Hindlimb muscle (tissue), 1 donor: ENCODE measurements around the gene TACC3. TPM values are rescaled to one million over a fixed set of nuclear protein-coding genes. Genes with fewer than 3 reads are reported as not detected.
"Not testable (repeated sequence)": the region's sequence is repeated elsewhere in the genome, so short reads cannot be mapped to it uniquely, and the experiment has no call there.

ENCODE experiments used
- DNase-seq: peaks from one replicate; pipeline ENCODE4 v3.0.0-alpha.2; 2013
- polyA plus RNA-seq: library from polyadenylated mRNA; unstranded; fragments of 120-200 nt; gene quantifications from one replicate; pipeline ENCODE4 v1.2.1, GENCODE V29; 2013; ENCODE audit not compliant: insufficient read length

Gene TACC3
- polyA plus RNA-seq: 27.9 TPM

DNA sequence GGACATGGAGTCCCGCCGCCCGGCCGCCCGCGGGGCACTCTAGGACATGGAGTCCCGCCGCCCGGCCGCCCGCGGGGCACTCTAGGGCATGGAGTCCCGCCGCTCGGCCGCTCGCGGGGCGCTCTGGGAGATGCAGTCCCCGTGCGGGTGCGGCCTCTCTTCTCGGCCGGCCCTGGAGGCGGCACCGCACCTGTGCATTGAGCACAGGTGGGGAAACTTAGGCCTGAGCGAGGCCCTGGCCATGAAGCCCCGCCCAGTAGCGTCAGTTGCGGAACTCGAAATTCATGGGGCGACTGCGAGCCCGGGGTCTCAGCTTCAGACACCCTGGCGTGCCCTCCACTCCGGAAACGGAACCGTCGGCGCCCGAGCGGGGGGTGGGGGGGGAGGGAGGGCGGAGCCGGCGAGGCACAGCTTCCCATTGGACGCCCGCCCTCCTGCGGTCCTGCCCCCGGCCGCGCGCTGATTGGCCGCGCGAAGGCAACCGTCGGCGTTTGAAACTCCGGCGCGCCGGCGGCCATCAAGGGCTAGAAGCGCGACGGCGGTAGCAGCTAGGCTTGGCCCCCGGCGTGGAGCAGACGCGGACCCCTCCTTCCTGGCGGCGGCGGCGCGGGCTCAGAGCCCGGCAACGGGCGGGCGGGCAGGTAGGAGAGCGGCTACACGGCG lies at the start of gene TACC3, which contains the start of gene TMEM129:
TSS of gene TACC3 (plus strand) at position 519 of the 663 bp plus-strand sequence. CDS start 1,901 bp downstream, outside the sequence.
TSS of gene TMEM129 (minus strand) at position 321 of the 663 bp plus-strand sequence. CDS start 486 bp downstream, outside the sequence.
- DNase-seq: peak; percentile 96

DNA sequence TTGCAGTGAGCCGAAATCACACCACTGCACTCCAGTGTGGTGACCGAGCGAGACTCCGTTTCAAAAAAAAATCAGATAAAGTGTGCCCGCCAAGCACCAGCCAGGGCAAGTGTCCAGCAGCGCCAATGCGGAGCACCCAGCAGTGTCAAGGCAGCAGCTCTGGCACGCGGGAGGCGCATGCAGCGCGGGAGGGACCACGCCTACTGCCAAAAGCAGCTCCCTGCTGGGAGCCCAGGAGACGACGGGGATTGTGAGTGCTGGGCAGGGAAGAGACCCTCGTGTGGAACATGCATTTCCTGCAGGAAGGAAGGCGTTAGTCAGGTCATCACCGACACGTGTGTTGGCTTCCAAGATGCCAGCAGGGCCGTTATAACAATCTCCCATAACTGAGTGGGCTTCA lies 47.6 kb upstream of the TACC3 start:
- DNase-seq: no peak

DNA sequence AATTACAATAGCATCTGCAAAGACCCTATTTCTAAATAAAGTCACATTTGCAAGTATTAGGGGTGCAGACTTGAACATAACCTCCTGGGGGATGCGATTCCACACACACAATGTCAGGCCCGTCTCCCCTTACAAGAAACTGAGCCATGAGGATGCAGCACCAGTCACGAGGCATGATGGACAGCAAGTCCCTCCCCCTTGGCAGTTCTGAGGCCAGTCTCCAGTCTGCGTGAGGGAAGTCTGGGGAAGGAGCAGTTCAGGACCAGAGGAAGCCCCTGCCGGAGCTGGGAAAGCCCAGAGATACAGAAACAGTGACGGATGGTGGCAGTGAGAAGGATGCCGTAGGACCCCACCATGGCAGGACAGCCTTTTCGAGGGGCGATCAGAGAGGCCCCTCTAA lies 46.6 kb upstream of the TACC3 start:
- DNase-seq: no peak

DNA sequence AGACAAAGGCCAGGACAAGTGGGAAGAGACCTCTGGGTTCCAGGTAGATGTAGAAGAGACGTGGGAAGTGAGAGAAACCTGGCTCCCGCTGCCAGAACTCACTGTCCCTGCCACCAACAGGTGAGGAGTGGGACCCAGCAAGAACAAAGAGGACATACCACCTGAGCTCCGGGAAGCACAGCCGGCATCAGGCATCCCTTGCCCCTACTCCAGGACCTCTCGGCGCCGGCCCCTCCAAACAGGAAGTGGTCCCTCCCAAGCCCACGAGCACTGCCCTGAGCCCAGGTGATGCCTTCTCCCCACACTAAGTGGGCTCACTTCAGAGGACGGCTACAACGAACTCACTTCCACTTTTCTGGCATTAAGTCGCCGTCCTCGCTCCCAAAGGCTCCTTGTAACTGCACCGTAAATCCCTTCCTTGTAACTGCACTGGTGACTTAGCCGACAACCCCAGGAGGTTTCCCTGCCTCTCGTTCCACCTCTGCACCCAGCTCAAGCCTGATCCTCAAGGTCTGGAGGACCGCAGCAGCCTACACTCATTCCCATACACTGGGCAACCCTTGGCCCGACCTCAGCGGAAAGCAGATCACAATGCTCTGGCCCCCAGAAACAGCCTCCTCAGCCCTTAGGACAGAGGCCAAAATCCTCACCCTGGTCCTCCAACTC lies 46.1 kb upstream of the TACC3 start:
- no peak for DNase-seq

DNA sequence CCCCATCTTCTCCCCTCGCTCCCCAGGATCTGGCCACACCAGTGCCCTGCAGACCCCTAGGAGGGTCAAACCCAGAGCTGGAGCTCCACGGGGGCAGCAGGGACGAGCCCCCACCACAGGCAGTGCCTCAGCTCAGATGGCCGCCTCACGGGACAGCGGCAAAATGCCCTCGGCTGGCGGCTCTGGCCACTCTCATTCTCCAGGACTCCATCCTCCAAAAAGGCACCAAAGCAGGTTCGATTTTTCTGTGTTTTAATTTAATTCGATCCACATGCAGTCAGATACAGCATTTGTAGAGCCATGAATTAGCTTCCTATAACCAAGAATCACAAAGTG lies 45.6 kb upstream of the TACC3 start:
- no peak for DNase-seq

DNA sequence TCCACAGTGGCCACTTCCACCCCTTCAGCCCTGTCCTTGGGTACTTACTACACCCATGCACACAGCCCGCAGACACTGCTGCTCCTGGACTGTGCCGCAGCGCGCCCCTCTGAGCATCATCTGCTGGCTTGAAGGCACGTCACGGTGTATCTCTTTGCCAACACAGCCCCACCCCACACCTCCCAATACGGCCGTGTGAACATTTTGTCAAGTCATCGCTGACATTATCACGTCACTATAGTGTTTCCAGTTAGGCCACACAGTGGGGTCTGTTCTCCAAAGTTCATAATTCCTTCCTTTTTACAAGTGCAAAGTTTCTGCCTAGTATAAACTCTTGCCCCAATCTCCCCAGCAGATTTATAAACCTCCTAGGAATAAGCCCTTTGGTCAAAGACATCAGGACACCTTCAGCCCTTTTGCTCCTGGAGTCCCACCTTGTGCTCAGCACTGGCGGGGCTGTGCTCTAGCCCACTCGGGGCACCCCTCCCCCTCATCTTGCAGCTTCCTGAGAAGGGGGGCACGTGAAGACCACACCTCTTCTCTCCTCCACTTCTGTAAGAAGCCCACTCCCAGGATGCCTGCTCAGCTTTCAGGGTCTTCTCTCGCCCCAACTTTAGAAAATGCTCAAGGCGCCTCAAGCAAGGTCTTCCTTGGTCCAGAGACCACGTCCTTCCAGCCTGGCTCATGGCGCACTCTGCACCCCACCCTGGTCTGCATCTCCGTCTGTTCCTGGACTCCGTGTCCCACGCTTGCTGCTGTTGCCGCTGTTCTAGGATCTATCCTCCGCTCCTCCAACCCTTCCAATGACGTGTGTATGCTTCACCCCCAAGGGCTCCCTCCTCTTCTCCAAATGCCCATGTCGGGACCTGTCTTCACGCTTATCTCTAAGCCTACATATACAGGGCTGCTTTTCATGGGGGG lies 44.5 kb upstream of the TACC3 start:
- DNase-seq: no peak

DNA sequence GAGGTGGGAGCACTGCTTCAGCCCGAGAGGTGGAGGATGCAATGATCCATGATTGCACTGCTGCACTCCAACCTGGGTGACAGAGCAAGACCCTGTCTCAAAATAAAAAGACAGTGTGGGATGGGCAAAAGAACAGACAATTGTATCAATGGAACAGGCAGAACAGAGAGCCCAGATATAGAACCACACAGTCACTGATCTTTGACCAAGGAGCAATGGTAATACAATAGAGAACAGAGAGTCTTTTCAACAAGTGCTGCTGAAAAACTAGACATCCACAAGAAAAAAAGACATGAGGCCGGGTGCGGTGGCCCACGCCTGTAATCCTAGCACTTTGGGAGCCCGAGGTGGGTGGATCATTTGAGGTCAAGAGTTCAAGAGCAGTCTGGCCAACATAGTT lies 43.1 kb upstream of the TACC3 start:
- no peak for DNase-seq

DNA sequence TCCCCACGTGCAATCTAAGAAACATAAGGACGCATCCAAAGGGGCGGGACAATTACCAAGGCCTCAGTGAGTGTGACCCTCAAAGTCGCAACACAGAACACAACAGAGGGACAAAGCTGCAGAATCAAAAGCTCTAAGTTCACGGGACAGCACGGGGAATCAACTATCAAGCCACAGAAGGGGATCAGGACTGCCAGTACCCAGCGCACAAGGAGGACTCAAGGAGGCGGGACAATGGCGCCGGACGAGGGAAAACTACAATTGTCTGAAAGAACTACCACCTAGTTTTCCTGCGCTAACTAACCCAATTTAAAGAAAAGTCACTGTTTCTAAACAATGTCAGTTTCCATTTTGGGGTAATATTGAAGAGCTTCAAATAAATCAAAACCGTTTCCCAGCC lies 38.5 kb upstream of the TACC3 start:
- no peak for DNase-seq

DNA sequence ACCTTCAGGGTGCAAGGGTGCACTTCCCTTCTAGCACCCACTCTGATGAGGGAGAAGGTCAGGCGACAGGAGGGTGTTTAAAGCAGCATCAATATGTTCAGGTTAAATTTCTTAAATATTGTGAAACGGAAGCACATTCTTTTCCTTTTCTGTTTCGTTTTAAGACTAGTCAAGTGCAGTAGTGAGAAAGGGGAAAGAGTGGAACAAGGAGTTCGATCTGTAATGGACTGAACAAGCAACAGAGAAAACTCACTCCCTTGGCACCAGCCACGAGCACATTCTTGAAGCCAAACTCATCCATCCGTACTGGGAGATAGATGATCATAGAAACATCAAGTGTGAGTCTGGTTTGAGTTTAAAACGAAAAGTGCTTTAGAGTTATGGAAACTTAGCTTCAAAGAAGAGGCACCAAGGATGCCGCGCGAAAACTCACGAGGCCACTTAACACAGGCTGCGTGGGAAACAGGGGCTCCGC lies 38.0 kb upstream of the TACC3 start:
- peak; percentile 33 for DNase-seq

DNA sequence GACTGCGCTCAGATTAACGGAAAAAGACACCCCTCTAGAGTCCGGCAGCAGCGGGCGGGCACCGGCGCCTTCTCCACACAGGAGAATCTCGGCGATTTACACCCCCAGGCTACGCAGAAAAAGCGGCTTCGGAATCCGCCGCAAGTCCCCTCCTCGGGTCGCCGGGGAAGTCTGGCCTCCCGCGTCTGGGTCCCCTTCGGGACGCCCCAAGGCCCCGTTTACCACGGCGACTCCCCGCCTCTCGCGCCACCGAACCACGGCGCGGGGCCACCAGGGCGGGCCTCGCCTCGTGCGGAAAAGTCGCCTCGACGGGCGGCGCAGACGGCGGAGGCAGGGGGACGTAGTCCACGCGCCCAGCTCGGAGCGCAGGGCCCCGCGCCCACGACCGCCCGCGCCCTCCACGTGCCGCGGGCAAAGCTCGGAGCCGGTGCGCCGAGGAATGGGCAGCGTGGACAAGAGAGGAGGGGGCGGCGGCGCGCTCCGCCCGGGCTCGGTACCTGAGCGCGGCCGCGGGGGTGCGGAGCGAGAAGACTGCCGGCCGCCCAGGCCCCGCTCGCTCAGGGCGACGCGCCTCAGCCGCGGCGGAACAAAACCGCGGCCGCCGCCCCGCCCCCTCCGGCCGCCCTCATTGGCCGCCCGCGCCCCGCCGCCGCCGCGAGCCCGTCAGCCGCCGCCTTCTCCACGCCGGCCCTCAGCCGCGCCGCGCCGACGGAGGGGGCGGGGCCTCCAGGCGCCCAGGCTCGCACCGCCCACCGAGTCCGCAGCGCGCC lies 37.4 kb upstream of the TACC3 start, which contains the start of gene FAM53A:
TSS of gene FAM53A (minus strand) at position 578 of the 770 bp plus-strand sequence. CDS start 15,572 bp downstream, outside the sequence.
- DNase-seq: peak; percentile 89

DNA sequence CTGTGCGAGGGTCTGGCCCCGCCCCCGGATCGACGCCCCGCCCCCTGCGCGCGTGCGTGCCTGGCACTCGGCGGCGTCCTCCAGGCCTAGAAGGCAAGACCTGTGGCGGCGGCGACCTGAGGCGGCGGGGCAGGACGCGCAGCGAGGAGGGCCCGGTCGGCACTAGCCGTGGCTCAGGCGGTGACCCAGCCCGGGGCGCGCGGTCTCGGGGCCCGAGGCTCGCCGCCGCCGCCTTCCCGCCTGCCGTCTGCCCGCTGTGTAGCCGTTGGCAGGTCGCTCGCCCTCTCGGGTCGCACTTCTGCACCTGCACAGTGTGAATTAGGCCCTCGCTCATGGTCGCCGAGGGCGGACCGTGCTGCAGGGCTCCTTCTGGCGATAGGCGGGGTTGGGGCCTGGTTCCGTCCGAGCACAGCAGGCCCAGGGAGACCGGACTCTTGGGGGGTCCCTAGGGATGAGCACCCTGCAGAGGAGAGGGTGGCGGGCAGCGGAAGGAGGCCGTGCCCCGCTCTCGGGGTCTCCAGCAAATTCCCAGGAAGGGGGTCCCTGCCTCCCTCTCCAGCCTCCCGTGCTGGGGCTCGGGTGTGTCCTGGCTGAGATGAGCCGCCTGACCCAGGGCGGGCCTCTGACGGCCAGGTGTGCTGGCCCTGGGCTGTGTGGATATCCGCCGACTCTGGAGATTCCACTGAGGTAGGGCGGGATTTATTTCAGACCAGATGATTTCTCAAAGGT lies 36.7 kb upstream of the TACC3 start:
- DNase-seq: no peak

DNA sequence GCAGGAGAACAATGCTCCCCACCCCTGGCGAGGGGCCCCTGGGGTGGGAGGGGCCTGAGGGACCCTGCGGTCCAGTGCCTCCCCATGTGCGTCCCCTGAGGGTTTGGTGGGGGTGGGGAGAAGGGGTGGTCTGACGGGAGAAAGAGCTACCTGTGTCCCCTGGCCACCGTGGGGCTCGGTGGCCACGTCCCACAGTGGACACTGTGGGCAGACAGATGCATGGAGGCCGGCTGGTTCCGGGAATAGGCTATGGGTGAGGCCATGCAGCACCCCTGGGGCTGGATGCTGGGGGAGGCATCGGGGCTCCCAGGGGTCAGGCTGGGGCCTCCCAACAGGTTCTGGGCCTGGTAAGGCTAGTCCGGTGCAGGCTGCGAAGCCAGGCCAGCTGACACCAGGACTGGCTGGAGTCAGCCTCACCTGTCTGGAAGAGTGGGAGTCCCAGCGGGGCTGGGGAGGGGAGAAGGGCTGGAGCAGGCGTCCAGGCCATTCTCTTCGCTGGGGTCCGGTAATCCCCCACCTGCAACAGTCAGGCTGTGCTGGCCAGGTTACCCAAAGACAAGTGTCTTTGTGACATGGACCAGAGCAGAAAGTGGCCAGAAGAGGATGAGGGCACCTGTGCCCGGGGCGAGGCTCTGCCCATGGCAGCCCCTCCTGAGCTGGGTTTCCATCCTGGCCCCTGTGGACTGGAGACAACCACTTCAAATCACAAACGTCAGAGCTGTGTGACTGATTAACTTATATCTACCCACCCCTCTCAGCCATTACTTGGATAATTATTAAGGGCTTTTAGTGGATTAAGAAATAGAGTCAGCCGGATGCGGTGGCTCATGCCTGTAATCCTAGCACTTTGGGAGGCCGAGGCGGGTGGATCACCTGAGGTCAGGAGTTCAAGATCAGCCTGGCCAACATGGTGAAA lies 35.8 kb upstream of the TACC3 start:
- DNase-seq: no peak

DNA sequence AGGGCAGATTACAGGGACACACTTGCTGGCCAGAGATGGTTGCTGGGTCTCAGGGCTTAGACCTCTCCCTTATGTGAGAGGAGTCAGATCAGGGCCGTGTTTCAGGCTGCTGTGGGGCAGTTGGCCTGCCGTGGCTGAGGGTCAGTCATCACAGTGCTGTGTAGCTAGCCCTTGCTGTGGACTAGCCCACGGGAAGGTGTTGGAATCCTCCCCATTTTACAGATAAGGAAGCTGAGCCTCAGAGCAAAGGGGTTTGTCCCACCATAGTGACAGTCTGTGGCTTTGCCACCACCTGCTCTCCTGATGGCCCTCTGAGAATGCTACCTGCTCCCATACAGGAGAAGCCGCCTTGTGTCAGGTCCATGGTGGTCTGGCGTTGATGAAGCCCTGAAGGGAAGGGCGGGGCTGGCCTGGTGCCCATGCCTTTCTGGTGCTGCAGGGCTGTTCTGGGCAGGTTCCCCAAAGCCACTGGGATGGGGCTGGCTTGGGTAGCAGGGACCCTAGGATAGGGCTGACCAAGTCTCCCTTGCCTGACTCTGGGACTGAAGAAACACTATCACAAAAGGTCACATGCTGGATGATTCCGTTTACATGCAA lies 34.8 kb upstream of the TACC3 start:
- DNase-seq: no peak

DNA sequence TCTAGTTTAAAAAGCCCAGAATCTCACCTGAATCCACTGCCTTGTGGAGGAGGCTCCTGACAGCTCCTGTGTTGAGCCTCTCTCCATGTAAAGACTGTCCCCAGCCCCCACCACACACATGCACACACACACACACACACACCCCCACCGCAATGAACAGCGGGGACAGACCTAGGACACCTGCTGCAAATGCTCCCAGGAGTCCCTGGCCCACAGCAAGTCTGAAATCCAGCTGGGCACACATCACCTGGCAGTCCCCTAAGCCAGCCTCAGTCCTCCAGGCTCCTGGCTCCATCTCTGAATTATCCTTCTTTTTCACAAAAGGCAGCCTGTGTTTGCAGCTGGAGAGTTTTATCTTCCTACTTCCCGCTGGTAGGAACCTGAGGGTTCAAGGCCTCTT lies 30.6 kb upstream of the TACC3 start:
- DNase-seq: no peak

DNA sequence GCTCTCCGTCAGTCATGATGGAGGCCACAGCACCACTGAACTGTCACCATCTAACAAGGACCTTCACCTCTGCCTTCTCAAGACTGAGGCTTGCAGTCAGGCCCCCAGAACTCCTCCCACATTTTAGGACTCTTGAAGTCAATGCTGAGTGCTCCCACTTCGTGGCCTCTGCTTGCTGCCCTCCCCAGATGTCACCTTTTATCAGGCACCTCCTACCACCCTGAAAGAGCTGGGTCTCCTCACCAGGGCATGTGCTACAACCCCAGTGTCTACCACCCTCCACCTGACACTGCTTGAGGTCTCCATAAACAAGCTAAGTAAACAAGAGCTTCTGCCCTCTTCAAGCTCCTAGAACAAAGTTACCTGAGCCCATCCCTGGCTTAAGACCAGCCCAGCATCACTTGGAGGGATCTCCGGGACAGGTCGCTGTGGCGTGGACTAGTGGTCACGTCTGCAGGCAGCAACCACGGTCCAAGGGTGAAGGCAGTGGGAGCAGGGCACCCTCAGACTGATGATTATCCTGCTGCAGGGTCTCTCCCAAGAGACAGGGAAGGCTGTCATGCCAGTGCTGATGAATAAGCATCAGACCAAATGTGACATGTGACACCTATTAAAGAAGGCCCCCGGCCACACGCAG lies 29.5 kb upstream of the TACC3 start:
- no peak for DNase-seq

DNA sequence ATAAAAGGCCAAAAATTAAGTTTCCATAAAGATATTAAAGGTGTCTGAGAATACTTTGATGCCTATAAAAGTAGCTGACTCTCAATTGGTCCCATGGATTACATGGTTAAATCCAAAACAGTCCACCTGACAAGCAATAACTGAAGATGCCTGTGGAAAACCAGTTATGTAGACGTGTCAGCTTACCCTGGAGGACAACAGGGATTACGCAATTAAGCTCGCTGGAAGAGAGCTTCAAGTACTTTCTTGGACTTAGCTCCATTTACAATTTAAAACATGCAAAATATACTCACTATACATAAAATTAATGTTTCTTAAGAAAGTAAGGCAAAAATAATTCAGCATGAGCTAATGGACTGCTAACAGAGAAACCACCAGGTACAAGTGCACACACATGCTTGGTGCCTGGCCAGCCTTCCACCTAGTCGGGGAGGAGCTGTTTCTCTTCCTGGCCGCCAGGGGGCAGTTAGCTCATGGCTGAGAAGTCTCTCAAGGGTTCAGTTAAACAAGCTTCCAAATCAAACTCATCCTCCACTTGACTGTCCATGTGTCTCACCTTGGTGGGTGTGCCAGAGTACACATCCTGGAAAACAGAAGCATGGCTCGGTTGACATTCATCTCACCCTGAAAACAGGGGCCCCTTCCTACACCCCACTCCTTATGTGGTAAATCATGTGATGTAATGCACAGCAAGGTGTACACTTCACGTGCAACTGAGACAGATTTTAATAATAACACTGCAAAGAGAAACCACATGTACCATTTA lies 28.0 kb upstream of the TACC3 start:
- DNase-seq: no peak

DNA sequence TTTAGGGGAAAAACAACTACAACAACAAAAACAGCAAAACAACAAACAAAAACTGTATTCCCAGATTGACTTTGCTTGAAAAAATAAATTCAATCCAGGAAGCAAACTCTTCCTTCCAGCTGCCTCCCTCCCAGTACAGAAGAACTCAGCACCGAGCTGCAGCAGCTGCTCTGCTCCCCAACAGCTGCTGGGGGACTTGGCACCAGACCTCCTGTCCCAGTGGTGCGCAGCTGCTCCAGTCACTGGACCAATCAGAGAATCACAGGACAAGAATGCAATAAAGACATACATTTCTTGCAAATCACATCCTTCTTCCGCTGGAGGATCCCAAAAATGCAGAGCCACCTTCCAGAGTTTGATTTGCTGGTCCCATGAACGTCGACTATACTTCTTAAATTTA lies 25.4 kb upstream of the TACC3 start:
- DNase-seq: peak; percentile 87

DNA sequence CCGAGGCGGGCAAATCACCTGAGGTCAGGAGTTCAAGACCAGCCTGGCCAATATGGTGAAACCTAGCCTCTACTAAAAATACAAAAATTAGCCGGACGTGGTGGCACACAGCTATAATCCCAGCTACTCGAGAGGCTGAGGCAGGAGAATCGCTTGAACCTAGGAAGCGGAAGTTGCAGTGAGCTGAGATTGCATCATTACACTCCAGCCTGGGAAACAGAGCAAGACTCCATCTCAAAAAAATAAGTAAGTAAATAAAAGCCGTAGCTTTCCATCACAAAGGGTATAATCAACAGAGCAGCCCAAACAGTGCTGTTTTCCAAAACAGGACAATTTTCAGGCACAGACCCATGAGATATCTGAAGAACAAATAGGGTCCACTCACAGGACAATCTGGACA lies 19.6 kb upstream of the TACC3 start:
- DNase-seq: not testable (repeated sequence)

DNA sequence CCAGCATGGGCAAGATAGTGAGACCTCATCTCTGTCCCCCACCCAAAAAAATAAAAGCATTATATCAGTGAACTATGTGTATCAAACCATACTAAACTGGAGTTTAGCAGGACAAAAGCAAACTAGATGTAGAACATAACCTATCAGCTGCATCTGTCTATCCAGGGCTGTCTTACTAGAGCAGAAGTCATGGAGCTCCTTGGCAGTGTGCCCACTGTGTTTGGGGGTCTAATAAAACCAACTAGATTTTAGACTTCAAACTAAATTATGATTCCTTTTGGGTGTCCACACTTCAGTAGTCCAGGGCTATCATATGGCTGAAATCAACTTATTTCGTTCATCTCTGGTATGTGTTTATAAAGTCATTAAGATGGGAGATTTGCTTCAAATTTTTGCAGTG lies 17.5 kb upstream of the TACC3 start:
- DNase-seq: no peak
